Skin of body (tissue), 2 donors: ENCODE data around the gene ABCC9. TPM values are rescaled to one million over a fixed set of nuclear protein-coding genes. Genes with fewer than 3 reads are reported as not detected.
A peak's percentile ranks its signal among the peaks of the same experiment; 100 is the strongest.

Experiments used
- DNase-seq: peaks from one replicate; lab custom pipeline; 2025; lab: John Stamatoyannopoulos, UW
- total RNA-seq: library from RNA; depleted of rRNA; stranded (reverse); fragments of >200 nt; gene quantifications from one replicate; pipeline ENCODE4 v1.2.3, GENCODE V29; 2014

Gene ABCC9
- total RNA-seq, 1 donor from 2014 or later, result 46.3 TPM

GRCh38 chr12:21881965-21882364 lies 59.3 kb downstream of the ABCC9 start:
- no peak for DNase-seq

- no peak for DNase-seq
These were observed 61.9 kb downstream of the ABCC9 start for GRCh38 chr12:21879312-21879711.

GRCh38 chr12:21877293-21877982 lies 63.8 kb downstream of the ABCC9 start:
- DNase-seq, result no peak

GRCh38 chr12:21865846-21866245 lies 75.4 kb downstream of the ABCC9 start:
- no peak for DNase-seq

- no peak for DNase-seq
These were observed 80.7 kb downstream of the ABCC9 start for GRCh38 chr12:21860534-21860933.

- DNase-seq, result no peak
These were observed 81.1 kb downstream of the ABCC9 start for GRCh38 chr12:21860128-21860527.

- no peak for DNase-seq
These were observed 89.0 kb downstream of the ABCC9 start for GRCh38 chr12:21852251-21852650.

GRCh38 chr12:21851151-21851550 lies 90.1 kb downstream of the ABCC9 start:
- DNase-seq, result no peak

- DNase-seq, result no peak
These were observed 90.8 kb downstream of the ABCC9 start for GRCh38 chr12:21850419-21850818.

- DNase-seq, result no peak
These were observed 91.3 kb downstream of the ABCC9 start for GRCh38 chr12:21849878-21850277.

- DNase-seq, result no peak
These were observed 93.0 kb downstream of the ABCC9 start for GRCh38 chr12:21848192-21848591.

GRCh38 chr12:21843795-21844194 lies 97.4 kb downstream of the ABCC9 start:
- DNase-seq, result no peak

GRCh38 chr12:21839776-21840175 lies 101.5 kb downstream of the ABCC9 start:
- DNase-seq, result no peak

GRCh38 chr12:21837847-21838246 lies 103.4 kb downstream of the ABCC9 start:
- DNase-seq, result no peak

- peak; percentile 89 for DNase-seq
These were observed 109.4 kb downstream of the ABCC9 start for GRCh38 chr12:21831791-21832344.

- peak; percentile 25 for DNase-seq
These were observed 112.4 kb downstream of the ABCC9 start for GRCh38 chr12:21828779-21829178.

- DNase-seq, result no peak
These were observed 113.0 kb downstream of the ABCC9 start for GRCh38 chr12:21828136-21828775.

GRCh38 chr12:21827083-21827482 lies 114.1 kb downstream of the ABCC9 start:
- DNase-seq, result peak; percentile 26

GRCh38 chr12:21826618-21826910 lies 114.7 kb downstream of the ABCC9 start:
- DNase-seq, result no peak

GRCh38 chr12:21825886-21826617 lies 115.2 kb downstream of the ABCC9 start:
- DNase-seq, result peak; percentile 43

GRCh38 chr12:21823581-21823980 lies 117.6 kb downstream of the ABCC9 start:
- no peak for DNase-seq

- no peak for DNase-seq
These were observed 121.5 kb downstream of the ABCC9 start for GRCh38 chr12:21819678-21820077.
